ENCODE results near the gene STARD5. TPM values are rescaled to one million over a fixed set of nuclear protein-coding genes. Genes with fewer than 3 reads are reported as not detected.

Gene STARD5
- total RNA-seq, 6 experiments from 2014 or later: 16.4 to 49.9 (median 19.7) TPM

- TF ChIP-seq, protein P1, sequence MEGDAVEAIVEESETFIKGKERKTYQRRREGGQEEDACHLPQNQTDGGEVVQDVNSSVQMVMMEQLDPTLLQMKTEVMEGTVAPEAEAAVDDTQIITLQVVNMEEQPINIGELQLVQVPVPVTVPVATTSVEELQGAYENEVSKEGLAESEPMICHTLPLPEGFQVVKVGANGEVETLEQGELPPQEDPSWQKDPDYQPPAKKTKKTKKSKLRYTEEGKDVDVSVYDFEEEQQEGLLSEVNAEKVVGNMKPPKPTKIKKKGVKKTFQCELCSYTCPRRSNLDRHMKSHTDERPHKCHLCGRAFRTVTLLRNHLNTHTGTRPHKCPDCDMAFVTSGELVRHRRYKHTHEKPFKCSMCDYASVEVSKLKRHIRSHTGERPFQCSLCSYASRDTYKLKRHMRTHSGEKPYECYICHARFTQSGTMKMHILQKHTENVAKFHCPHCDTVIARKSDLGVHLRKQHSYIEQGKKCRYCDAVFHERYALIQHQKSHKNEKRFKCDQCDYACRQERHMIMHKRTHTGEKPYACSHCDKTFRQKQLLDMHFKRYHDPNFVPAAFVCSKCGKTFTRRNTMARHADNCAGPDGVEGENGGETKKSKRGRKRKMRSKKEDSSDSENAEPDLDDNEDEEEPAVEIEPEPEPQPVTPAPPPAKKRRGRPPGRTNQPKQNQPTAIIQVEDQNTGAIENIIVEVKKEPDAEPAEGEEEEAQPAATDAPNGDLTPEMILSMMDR (IDR thresholded peaks at IDR 0.05): no peak
- TF ChIP-seq POLR2A (IDR thresholded peaks at IDR 0.05): no peak
- Histone ChIP-seq H3K36me3 (no peaks in the 10 kb centered on the region), H3K4me3 (no peak overlapping the region), H3K27ac (peak overlapping the region in 1 of 3 donors; percentile 85), H3K9me3 (no peaks in the 10 kb centered on the region), H3K27me3 (no peaks in the 10 kb centered on the region), H3K4me1 (peaks cover 0 to 69% (median 26%) of the 10 kb centered on the region in 4 donors)
- intact Hi-C loops (cut with DNase I): loop anchor here (10.0 kb wide), 3 partner anchors 57 to 127 kb away; no protein-coding TSS in a partner anchor
- DNase-seq (no peak), ATAC-seq (no peak)
- WGBS (ENCODE audit: insufficient coverage, low coverage, low lambda C conversion rate, missing lambda C conversion rate): 100% methylated on average over 2 of the region's 2 CpGs
Observed at GRCh38 chr15:81277851-81278250, 46.1 kb downstream of the STARD5 start.

- Histone ChIP-seq H3K4me3 (no peak overlapping the region), H3K9me3 (no peaks in the 10 kb centered on the region), H3K27ac (peak overlapping the region in 1 of 3 donors; percentile 85), H3K27me3 (no peaks in the 10 kb centered on the region), H3K4me1 (peaks cover 0 to 78% (median 28%) of the 10 kb centered on the region in 4 donors), H3K36me3 (no peaks in the 10 kb centered on the region)
- ATAC-seq (no peak), DNase-seq (no peak)
- intact Hi-C loops (cut with DNase I): loop anchor here (10.0 kb wide), 3 partner anchors 58 to 128 kb away; no protein-coding TSS in a partner anchor
- WGBS (ENCODE audit: insufficient coverage, low coverage, low lambda C conversion rate, missing lambda C conversion rate): 95% methylated on average over 2 of the region's 2 CpGs
- no peak for TF ChIP-seq POLR2A (IDR thresholded peaks at IDR 0.05)
- TF ChIP-seq, protein P1 (IDR thresholded peaks at IDR 0.05): no peak
Observed at GRCh38 chr15:81276967-81277366, 47.0 kb downstream of the STARD5 start.

GRCh38 chr15:81275711-81276392 is 48.1 kb downstream of the STARD5 start:
- Histone ChIP-seq H3K4me3 (no peak overlapping the region), H3K36me3 (no peaks in the 10 kb centered on the region), H3K27ac (peak overlapping the region in 2 of 3 donors; percentile 44 to 85), H3K27me3 (no peaks in the 10 kb centered on the region), H3K9me3 (no peaks in the 10 kb centered on the region), H3K4me1 (peaks cover 0 to 74% (median 28%) of the 10 kb centered on the region in 4 donors)
- TF ChIP-seq, protein P1 (IDR thresholded peaks at IDR 0.05): no peak
- no peak for TF ChIP-seq POLR2A (IDR thresholded peaks at IDR 0.05)
- DNase-seq (no peak), ATAC-seq (peak; percentile 19 to 54 (median 46))
- intact Hi-C loops (cut with DNase I): loop anchor here (10.0 kb wide), 3 partner anchors 59 to 129 kb away; no protein-coding TSS in a partner anchor
- 44% methylated on average over 3 of the region's 3 CpGs for WGBS (ENCODE audit: insufficient coverage, low coverage, low lambda C conversion rate, missing lambda C conversion rate)

DNA sequence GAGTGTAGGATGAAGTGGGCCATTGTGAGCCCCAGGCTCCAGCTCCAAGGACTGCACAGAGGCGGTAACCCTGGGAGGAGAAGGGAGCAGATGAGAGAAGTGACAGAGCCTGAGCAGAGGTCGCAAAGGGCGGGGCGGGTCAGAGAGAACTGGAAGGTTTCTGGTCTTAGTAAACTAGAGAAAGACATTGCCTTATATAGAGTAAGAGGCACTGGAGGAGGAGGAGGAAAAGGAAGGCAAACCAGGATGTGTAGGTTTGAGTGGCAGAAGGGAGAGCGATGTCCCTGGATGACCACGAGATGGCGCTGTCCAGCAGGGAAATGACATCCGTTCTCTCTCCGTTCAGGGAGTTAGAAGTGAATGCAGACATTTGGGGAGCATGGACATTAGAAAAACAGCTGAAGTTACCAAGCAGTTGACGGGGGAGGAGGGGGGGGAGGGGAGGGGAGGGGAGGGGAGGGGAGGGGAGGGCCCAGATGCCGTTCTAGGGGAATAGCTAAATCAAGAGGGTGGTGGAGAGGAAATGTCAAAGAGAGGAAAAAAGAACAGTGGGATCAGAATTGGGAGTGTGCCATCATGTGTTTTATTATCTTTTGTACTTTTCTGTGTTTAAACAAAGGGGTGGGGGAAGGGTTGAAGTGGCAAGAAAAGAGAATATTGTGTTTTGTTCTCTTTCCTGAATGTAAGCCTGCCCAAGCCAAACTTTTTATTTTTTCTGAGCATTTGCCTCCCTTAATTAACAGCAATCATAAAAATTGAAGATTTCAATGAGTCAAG is 48.8 kb downstream of the STARD5 start:
- DNase-seq: peak; percentile 81 to 87 (median 84)
- no peaks in the 10 kb centered on the region for H3K9me3 ChIP-seq
- peak overlapping the region in 2 of 3 donors; percentile 59 to 74 for H3K27ac ChIP-seq

More for the DNA sequence above, 48.8 kb downstream of the STARD5 start:
- intact Hi-C loops (cut with DNase I): loop anchor here (10.0 kb wide), 3 partner anchors 60 to 130 kb away; no protein-coding TSS in a partner anchor
- Histone ChIP-seq H3K4me1 (peaks cover 0 to 67% (median 25%) of the 10 kb centered on the region in 4 donors), H3K4me3 (no peak overlapping the region), H3K36me3 (no peaks in the 10 kb centered on the region), H3K27me3 (no peaks in the 10 kb centered on the region)
- ATAC-seq: peak; percentile 78 to 87 (median 85)
- no peak for TF ChIP-seq POLR2A (IDR thresholded peaks at IDR 0.05)
- TF ChIP-seq, protein P1 (IDR thresholded peaks at IDR 0.05): peak; percentile 78 to 92 (median 82)
- 2% methylated on average over 10 of the region's 11 CpGs for WGBS (ENCODE audit: insufficient coverage, low coverage, low lambda C conversion rate, missing lambda C conversion rate)
